GM23338 (cell line): ENCODE results near the gene MAPK13.
"Not testable (repeated sequence)": the region's sequence is repeated elsewhere in the genome, so short reads cannot be mapped to it uniquely, and the experiment has no call there.

Experiments
- CREB1 ChIP-seq: fragments of 250-450 bp; sonication (Bioruptor Pico); IDR thresholded peaks from 2 replicates; pipeline ENCODE4 v1.5.0; 2020; ENCODE audit warnings: low read depth, mild to moderate bottlenecking, moderate library complexity
- CTCF ChIP-seq, 2 experiments: fragments of 200-600 bp in 1 of 2; sonication (generic) in 1 of 2; conservative IDR thresholded peaks; 2 replicates each; pipeline versions ENCODE4 v1.5.1 to v1.6.1; 2016 to 2017; ENCODE audit warnings: antibody characterized with exemption in 2 of 2, low read depth in 2 of 2, mild to moderate bottlenecking in 2 of 2, moderate library complexity in 1 of 2
- EZH2 ChIP-seq: fragments of 200-600 bp; sonication (generic); IDR thresholded peaks from one replicate; pipeline ENCODE4 v1.8.0; 2017; ENCODE audit warnings: antibody characterized with exemption, mild to moderate bottlenecking, low read depth; ENCODE audit not compliant: unreplicated experiment
- EZH2phosphoT487 ChIP-seq: fragments of 200-600 bp; sonication (generic); IDR thresholded peaks from one replicate; pipeline ENCODE4 v1.8.1; 2018; ENCODE audit warnings: antibody characterized with exemption; ENCODE audit not compliant: unreplicated experiment
- JUNB ChIP-seq: IDR thresholded peaks from one replicate; pipeline ENCODE4 v1.6.1; 2016; ENCODE audit warnings: antibody characterized with exemption; ENCODE audit not compliant: unreplicated experiment
- NANOG ChIP-seq: IDR thresholded peaks from 2 replicates; pipeline ENCODE4 v1.6.1; 2016; ENCODE audit warnings: antibody characterized with exemption, borderline replicate concordance
- POLR2AphosphoS5 ChIP-seq: IDR thresholded peaks from 2 replicates; pipeline ENCODE4 v1.6.1; 2016; ENCODE audit warnings: antibody characterized with exemption, low read depth
- REST ChIP-seq: IDR thresholded peaks from one replicate; pipeline ENCODE4 v1.6.1; 2018; ENCODE audit warnings: antibody characterized with exemption; ENCODE audit not compliant: unreplicated experiment
- STAT1 ChIP-seq: IDR thresholded peaks from one replicate; pipeline ENCODE4 v1.6.1; 2016; ENCODE audit warnings: antibody characterized with exemption; ENCODE audit not compliant: unreplicated experiment
- ZNF462 ChIP-seq: fragments of 250-450 bp; sonication (Bioruptor Pico); IDR thresholded peaks from 2 replicates; pipeline ENCODE4 v1.5.0; 2020; ENCODE audit warnings: mild to moderate bottlenecking, moderate library complexity

- TF ChIP-seq POLR2AphosphoS5; CTCF (conservative IDR thresholded peaks at IDR 0.05; ENCODE audit: low read depth in 2 of 2); EZH2phosphoT487; ZNF462 (CRISPR knock-in tag); CREB1 (CRISPR knock-in tag); JUNB; EZH2; NANOG; REST; STAT1: not testable (repeated sequence)
Observed at GRCh38 chr6:36129334-36129733, 979 bp upstream of the MAPK13 start.
